Ovary (tissue), 9 donors: Measurements from ENCODE around the gene IGF2BP2. TPM values are rescaled to one million over a fixed set of nuclear protein-coding genes. Genes with fewer than 3 reads are reported as not detected.

Experiments
- DNase-seq, 5 donors: peaks; one replicate each; pipeline ENCODE4 v3.0.0-alpha.2; 2019 to 2020
- H3K27ac ChIP-seq, 2 donors: fragments of 200-600 bp; one replicate each; pipeline versions ENCODE4 v1.5.1 to v1.8.0; 2019 to 2022
- H3K27me3 ChIP-seq: fragments of 200-600 bp; one replicate; pipeline ENCODE4 v1.8.0; 2022
- H3K36me3 ChIP-seq: fragments of 200-600 bp; sonication (generic); one replicate; pipeline ENCODE4 v1.5.1; 2019
- H3K4me1 ChIP-seq: one replicate; pipeline ENCODE4 v1.8.1; 2013; ENCODE audit warnings: mild to moderate bottlenecking, moderate library complexity; ENCODE audit not compliant: insufficient read depth
- H3K4me3 ChIP-seq: fragments of 200-600 bp; sonication (generic); one replicate; pipeline ENCODE4 v1.5.1; 2017
- H3K9me3 ChIP-seq, 2 donors: fragments of 200-600 bp in 1 of 2; sonication (generic) in 1 of 2; one replicate each; pipeline versions ENCODE4 v1.5.1 to v1.8.1; 2013 to 2019; ENCODE audit warnings: mild to moderate bottlenecking in 1 of 2, moderate library complexity in 1 of 2
- EP300 ChIP-seq: sonication (generic); formaldehyde crosslinking; IDR thresholded peaks from one replicate; pipeline ENCODE4 v1.6.1; 2017; ENCODE audit warnings: antibody characterized with exemption
- POLR2A ChIP-seq: fragments of 450-650 bp; IDR thresholded peaks from one replicate; pipeline ENCODE4 v1.6.1; 2017; ENCODE audit warnings: antibody characterized with exemption, mild to moderate bottlenecking, moderate library complexity
- WGBS, 3 donors: extraction: QIAGEN DNeasy Blood & Tissue Kit in 1 of 3; methylation state at CpG; one replicate each; pipeline versions ENCODE4 v1.1.5 to v1.1.7; 2013 to 2017; 5-methylcytosine and 5-hydroxymethylcytosine counted together
- intact Hi-C, 4 donors: fragments of 100-400 bp; cut with DNase I; formaldehyde crosslinking; loops; one replicate each; pipeline versions ENCODE4 v1.11.0 to v1.15.1; 2022 to 2023
- polyA plus RNA-seq, 2 donors: library from polyadenylated mRNA; stranded (reverse); fragments of 200-250 nt in 1 of 2; fragments of 350-450 nt in 1 of 2; fragmentation: Illumina TruSeq in 1 of 2; extraction: RNeasy Lipid Tissue Mini Kit (QIAGEN cat#74804) in 1 of 2; gene quantifications; one replicate each; pipeline ENCODE4 v1.2.3, GENCODE V29; 2013 to 2014
- total RNA-seq, 7 donors: library from RNA; depleted of rRNA in 2 of 7; stranded (reverse); fragments of >200 nt in 2 of 7; fragmentation: NEBNext Ultra II Directional in 3 of 7; extraction: Animal tissue kit (Norgen Biotek cat#: 25700) in 3 of 7; gene quantifications; one replicate each; pipeline versions ENCODE4 v1.1.0 to v1.2.4, GENCODE V29; 2016 to 2023
- TF ChIP-seq, protein P1 (sequence below), 3 donors: fragments of 450-650 bp in 2 of 3; fragments of 200-600 bp in 1 of 3; IDR thresholded peaks; one replicate each; pipeline versions ENCODE4 v1.5.1 to v1.8.0; 2016 to 2022; ENCODE audit warnings: antibody characterized with exemption in 3 of 3, mild to moderate bottlenecking in 1 of 3
- donor health status: DM: no; HTN: no; CAD: no; lungs with moderate emphysema.
- donor health status: DM: no; HTN: no; CAD: no.
- donor health status: Bipolar disorder and iron deficiency.
- donor health status: DM: yes; HTN: yes; CAD: no.
- donor health status: DM: no; HTN: no; CAD: no.
- donor health status: DM: yes; HTN: yes; CAD: no.

Gene IGF2BP2
- total and polyA plus RNA-seq, 9 donors: 4.6 to 31.1 (median 13.7) TPM

DNA sequence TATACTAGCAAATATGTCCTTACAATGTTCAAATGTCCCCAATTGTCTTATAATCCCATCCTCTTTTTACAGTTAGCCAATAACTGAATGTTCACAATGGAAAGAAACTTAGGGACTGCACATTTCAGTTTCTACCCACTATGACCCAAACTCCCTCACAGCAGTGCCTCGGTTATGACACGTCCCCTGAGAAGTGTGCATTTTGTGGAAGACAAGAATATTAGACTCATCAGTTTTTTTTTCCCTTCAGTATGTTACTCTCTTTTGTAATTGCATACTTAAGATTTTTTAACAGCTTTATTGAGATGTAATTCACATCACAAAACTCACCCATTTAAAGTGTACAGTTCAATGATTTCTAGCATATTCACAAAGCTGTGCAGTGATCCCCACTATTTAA, 64.8 kb downstream of the IGF2BP2 start:
- no peak overlapping the region for H3K27ac ChIP-seq
- TF ChIP-seq POLR2A (no peak), EP300 (no peak)
- TF ChIP-seq, protein P1, sequence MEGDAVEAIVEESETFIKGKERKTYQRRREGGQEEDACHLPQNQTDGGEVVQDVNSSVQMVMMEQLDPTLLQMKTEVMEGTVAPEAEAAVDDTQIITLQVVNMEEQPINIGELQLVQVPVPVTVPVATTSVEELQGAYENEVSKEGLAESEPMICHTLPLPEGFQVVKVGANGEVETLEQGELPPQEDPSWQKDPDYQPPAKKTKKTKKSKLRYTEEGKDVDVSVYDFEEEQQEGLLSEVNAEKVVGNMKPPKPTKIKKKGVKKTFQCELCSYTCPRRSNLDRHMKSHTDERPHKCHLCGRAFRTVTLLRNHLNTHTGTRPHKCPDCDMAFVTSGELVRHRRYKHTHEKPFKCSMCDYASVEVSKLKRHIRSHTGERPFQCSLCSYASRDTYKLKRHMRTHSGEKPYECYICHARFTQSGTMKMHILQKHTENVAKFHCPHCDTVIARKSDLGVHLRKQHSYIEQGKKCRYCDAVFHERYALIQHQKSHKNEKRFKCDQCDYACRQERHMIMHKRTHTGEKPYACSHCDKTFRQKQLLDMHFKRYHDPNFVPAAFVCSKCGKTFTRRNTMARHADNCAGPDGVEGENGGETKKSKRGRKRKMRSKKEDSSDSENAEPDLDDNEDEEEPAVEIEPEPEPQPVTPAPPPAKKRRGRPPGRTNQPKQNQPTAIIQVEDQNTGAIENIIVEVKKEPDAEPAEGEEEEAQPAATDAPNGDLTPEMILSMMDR (IDR thresholded peaks at IDR 0.05): no peak
- H3K9me3 ChIP-seq: peaks cover 0 to 5% of the 10 kb centered on the region in 2 donors
- H3K4me1 ChIP-seq: peaks cover 6% of the 10 kb centered on the region
- intact Hi-C loops: loop anchor here in 1 of 4 donors (10.0 kb wide), 1 partner anchor 95 kb away; no protein-coding TSS in a partner anchor
- no peak for DNase-seq
- WGBS, 3 donors: 24 to 31% (median 27%) methylated on average over 2 of the region's 2 CpGs
- no peaks in the 10 kb centered on the region for H3K36me3 ChIP-seq
- no peak overlapping the region for H3K4me3 ChIP-seq
- H3K27me3 ChIP-seq: no peaks in the 10 kb centered on the region

DNA sequence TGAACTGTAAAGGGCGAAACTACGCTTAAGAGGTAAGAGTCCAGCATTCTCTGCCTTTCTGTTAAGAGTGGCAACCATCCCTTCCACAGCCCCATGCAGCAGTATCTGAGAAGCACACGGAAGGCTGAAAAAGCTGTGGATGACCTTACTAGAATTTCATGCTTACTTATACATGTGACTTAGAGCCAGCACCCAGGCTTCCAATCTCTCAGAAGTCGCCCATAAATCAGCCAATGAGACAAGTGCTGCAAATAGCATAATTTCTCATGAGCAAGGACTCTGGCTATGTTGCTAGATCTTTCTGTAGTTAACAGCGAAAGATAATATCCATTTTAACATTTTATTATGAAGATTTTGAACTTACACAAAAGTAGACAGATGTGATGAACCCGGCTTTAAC, 65.3 kb downstream of the IGF2BP2 start:
- no peak overlapping the region for H3K27ac ChIP-seq
- H3K4me3 ChIP-seq: no peak overlapping the region
- H3K9me3 ChIP-seq: peaks cover 0 to 7% of the 10 kb centered on the region in 2 donors
- H3K4me1 ChIP-seq: peaks cover 4% of the 10 kb centered on the region
- H3K27me3 ChIP-seq: no peaks in the 10 kb centered on the region
- TF ChIP-seq POLR2A (no peak), EP300 (no peak)
- TF ChIP-seq, protein P1 (IDR thresholded peaks at IDR 0.05): no peak
- WGBS, 3 donors: 88 to 91% (median 89%) methylated on average over 6 of the region's 6 CpGs
- no peaks in the 10 kb centered on the region for H3K36me3 ChIP-seq
- DNase-seq: no peak
- intact Hi-C loops: no loop called here

DNA sequence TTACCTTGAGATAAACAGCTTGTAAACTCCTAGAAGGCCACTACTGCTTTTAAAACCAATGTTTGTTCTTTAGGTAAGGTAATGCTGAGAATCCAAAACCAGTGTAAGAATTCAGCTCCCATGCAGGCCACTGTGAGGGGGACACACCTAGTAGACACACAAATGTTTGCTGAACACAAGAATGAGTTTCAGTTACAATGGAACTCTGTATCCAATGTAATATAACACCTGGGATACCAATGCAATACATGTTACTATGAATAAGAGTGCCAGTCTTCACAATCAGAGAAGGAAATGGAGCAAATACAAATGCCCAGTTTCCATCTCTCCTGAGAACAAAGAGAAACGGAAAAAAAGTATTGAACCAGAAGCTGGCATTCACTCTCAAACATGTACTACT, 65.9 kb downstream of the IGF2BP2 start:
- WGBS, 3 donors: 67 to 83% (median 76%) methylated on average over 1 of the region's 1 CpG
- H3K27ac ChIP-seq: no peak overlapping the region
- H3K4me1 ChIP-seq: no peaks in the 10 kb centered on the region
- intact Hi-C loops: no loop called here
- DNase-seq: no peak
- no peak overlapping the region for H3K4me3 ChIP-seq
- no peak for TF ChIP-seq POLR2A
- TF ChIP-seq EP300: no peak
- TF ChIP-seq, protein P1 (IDR thresholded peaks at IDR 0.05): no peak
- H3K27me3 ChIP-seq: no peaks in the 10 kb centered on the region
- H3K36me3 ChIP-seq: no peaks in the 10 kb centered on the region
- peaks cover 0 to 7% of the 10 kb centered on the region in 2 donors for H3K9me3 ChIP-seq

DNA sequence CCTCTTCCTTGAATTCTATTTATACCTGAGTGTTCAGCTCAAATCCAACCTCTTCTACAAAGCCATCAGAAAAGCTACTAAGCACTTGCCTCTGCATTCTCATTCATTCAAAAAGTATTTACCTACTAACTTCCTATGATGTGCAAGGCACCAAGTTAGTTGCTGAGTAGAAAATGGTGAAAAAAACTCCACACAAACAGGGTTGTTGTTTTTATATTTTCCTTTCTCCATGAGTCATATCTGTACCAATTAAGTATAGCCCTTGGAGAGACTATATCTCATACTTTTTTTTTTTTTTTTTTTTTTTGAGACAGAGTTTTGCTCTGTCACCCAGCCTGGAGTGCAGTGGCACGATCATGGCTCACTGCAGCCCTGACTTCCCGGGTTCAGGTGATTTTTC, 67.7 kb downstream of the IGF2BP2 start:
- intact Hi-C loops: no loop called here
- TF ChIP-seq EP300 (no peak), POLR2A (no peak)
- TF ChIP-seq, protein P1 (IDR thresholded peaks at IDR 0.05): no peak
- no peaks in the 10 kb centered on the region for H3K27me3 ChIP-seq
- H3K36me3 ChIP-seq: no peaks in the 10 kb centered on the region
- H3K27ac ChIP-seq: no peak overlapping the region
- no peak for DNase-seq
- H3K4me3 ChIP-seq: no peak overlapping the region
- H3K4me1 ChIP-seq: no peaks in the 10 kb centered on the region
- WGBS, 3 donors: 88 to 93% (median 90%) methylated on average over 2 of the region's 2 CpGs
- peaks cover 0 to 7% of the 10 kb centered on the region in 2 donors for H3K9me3 ChIP-seq
